Measurements from ENCODE around the gene RTEL1. TPM values are rescaled to one million over a fixed set of nuclear protein-coding genes. Genes with fewer than 3 reads are reported as not detected.
"Not testable (repeated sequence)": the region's sequence is repeated elsewhere in the genome, so short reads cannot be mapped to it uniquely, and the experiment has no call there.

The RTEL1 gene
- total RNA-seq, 1 donor: 13.5 TPM

DNA sequence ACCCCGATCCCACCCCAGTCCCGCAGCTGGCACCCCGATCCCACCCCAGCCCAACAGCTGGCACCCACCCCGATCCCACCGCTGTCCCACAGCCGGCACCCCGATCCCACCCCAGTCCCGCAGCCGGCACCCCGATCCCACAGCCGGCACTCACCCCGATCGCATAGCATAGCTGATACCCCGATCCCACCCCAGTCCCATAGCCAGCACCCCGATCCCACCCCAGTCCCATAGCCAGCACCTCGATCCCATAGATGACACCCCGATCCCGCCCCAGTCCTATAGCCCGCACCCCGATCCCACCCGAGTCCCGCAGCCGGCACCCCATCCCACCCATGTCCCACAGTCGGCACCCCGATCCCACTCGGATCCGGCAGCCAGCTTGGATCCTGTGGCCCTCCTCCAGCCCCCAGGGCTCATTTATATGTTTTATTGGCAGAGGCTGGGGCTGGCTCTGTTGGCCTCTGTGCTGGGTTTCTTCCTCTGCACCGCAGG lies 30.3 kb upstream of the RTEL1 start:
- no peak for DNase-seq (ENCODE audit: low read depth in 2 of 3, low spot score in 2 of 3)

DNA sequence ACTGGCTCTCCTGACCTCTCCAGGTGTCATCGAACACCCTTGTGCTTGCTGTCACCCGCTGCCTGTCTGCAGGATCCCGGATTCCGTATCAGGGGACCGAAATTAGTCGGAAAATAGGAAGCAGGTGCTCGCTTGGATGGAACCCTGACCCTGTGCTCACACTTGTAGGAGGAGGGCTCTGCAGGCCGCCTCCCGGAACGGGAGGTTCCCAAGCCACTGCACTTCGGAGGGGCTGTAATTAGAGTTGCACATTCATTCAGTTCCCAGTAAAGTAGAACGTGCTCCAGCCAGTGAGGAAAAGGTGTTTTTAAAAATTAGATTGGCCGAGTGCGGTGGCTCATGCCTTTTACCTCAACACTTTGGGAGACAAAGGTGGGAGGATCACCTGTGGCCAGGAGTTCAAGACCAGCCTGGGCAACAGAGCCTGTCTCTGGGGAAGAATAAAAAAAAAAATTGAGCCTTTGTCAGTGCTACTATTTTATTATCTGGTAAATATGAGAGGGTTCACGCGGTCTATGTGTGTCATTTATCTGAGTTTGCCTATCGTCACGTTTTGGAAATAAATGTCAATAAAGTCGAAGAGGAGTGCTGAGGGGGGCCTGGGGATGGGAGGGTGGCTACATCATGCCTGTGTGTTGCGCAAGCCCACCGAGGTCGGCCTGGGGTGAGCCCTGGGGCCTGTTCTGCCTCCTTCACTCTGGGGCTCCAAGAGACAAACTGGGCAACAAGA lies 29.7 kb upstream of the RTEL1 start:
- DNase-seq (ENCODE audit: low read depth in 2 of 3, low spot score in 2 of 3): peak in 2 of 3 donors; percentile 50 to 63

DNA sequence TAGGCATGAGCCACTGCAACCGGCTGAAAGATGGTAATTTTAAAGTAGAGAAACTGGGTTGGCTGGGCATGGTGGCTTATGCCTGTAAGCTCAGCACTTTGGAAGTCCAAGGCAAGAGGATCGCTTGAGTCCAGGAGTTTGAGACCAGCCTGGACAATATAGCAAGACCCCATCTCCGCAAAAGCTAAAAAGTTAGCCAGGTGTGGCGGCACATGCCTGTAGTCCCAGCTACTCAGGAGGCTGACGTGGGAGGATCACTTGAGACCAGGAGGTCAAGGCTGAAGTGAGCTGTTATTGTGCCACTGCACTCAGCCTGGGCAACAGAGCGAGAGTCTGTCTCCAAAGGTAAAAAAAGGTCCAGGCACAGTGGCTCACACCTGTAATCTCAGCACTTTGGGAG lies 27.2 kb upstream of the RTEL1 start:
- DNase-seq (ENCODE audit: low read depth in 2 of 3, low spot score in 2 of 3): not testable (repeated sequence)

DNA sequence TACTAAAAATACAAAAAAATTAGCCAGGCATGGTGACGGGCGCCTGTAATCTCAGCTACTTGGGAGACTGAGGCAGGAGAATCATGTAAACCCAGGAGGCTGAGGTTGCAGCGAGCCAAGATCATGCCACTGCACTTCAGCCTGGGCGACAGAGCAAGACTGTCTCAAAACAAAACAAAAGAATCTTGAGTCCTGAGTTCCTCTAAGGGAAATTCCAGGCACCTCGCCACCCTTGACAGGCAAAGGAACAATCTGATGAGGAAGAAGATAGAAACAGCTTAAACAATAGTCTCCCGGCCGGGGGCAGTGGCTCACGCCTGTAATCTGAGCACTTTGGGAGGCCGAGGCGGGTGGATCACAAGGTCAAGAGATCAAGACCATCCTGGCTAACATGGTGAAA lies 26.7 kb upstream of the RTEL1 start:
- DNase-seq (ENCODE audit: low read depth in 2 of 3, low spot score in 2 of 3): not testable (repeated sequence)

DNA sequence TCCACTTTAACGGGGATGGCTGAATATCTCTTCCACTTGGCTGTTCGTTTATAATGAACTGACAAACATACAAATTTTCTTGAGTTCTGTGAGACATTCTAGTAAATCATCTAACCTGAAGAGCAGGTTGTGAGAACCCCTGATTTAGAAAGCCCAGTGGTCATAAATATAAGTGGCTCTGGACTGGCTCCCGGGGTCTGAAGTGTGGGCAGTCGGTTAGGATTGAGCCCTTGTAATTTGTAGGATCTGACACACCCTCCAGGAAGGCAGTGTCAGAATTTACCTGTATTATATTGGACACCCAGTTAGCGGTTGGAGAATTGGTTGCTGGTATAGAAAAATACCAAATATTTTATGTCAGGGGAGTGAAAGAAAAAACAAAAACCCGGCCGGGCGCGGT lies 24.4 kb upstream of the RTEL1 start:
- no peak for DNase-seq (ENCODE audit: low read depth in 2 of 3, low spot score in 2 of 3)

DNA sequence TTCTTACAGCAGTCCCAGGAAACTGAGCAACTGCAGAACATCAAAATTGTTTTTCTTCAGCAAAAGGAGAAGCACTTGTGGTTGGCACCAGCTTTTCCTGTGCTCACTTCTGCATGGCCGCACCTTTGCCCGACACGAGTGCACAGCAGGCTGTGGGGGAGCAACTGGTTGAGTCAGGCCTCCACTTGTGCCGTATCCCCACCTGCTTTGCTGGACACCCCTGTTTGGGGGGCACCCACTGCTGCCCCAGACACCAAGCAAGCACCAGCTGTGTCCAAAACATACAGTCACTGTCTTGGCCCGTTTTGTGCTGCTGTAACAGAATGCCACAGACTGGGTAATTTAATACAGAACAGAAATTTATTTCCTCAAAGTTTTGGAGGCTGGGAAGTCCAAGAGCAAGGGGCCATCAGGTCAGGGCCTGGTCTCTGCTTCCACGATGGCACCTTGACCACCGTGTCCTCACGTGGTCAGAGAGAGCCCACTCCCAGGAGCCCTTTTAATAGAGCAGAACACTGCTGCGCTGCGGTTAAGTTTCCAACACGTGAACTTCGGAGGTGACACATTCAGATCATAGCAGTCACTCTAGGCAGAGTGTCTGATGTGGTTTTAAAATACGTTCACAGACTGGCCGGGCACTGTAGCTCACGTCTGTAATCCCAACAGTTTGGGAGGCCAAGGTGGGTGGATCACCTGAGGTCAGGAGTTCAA lies 22.5 kb upstream of the RTEL1 start:
- peak; percentile 71 to 81 (median 75) for DNase-seq (ENCODE audit: low read depth in 2 of 3, low spot score in 2 of 3)

DNA sequence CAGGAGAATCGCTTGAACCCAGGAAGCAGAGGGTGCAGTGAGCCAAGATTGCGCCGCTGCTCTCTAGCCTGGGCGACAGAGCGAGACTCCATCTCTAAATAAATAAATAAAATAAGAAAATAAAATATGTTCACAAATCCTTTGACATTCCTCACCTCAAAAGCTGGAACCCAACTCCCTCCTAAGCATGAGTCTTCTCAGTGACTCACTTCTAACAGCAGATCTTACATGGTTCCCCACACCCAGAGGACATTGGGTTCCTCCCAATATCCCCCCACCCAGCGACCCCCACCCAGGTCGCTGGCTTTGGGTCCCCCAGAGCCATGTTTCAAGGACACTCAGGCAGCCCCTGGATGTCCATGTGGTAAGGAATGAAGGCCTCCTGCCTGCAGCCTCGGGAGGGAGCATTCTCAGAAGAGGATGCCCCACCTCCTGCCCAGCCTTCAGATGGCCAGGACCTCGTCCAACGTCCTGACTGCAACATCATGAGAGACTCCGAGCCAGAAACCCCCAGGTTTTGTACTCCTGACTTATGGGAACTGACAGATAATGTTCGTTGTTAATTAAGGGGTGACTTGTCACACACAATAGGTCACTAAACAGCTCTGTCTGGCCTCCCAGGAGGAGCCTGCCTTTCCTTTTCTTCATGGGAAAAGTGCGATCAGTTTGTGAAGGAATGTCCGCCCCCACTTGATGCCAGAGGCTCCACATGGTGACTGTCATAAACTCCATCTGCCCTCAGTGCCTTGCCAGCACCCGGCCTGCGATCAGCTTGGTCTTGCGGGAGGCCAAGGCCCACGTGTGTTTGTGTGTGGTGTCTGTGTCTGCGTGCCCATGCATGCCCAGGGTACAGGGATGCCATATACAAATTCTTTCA lies 21.1 kb upstream of the RTEL1 start:
- DNase-seq (ENCODE audit: low read depth in 2 of 3, low spot score in 2 of 3): no peak

DNA sequence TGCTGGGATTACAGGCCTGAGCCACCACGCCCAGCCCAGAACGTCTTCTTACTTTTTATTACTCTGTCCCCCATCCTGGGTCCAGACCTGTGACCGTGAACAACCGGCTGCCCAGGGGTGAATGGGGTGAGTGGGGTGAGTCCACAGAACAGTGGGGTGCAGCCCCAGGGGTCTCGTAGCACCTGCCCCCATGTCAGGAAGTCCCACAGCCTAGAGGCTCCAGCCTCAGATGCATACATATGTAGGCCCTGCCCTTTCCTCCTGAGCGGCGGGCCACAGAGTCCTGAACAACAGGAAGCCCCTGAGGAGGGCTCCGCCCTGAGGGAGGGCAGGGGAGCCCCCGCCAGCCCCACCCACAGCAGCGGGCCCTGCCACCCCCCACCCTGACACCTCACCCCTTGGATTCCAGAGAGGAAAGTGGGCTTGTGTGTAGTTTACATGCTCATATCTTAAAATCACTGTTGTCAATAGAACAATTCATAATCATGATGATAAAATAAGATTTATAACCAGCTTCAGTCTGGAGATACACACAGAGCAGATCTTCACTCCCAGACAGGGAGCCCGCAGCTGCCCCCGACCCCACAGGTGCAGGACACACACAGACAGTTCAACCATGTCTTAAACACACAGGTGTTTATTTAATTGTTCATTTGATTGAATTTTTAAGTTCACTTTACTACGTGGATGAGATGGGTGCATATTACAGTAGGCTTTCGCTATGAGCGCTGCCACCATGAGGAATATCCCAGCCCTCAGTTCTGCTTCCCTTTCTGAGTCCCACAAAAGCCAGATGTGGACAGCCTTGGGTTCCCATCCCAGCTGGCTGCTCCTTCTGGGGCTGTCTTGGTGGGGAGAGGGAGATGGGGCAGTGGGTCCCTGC lies 18.8 kb upstream of the RTEL1 start:
- peak in 1 of 3 donors; percentile 45 for DNase-seq (ENCODE audit: low read depth in 2 of 3, low spot score in 2 of 3)

DNA sequence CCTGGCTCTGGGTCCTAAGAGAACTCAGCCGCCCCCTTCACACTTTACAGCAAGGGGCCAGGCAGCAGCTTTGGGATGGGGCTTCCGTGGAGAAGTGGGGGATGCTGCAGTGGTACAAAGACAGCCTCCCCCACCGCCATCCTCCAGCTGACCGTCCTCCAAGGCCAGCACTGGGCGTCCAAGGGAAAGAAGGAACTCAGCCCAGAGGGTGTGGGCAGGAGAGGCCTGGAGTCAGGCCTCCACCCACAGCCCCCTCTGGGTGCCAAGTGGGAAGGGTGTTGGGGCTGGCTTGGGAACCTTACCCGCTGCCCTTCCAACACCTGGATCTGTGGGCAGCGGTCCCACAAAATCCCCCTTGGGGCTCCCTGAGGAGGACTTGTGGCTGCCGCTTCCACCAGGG lies 18.0 kb upstream of the RTEL1 start:
- no peak for DNase-seq (ENCODE audit: low read depth in 2 of 3, low spot score in 2 of 3)

DNA sequence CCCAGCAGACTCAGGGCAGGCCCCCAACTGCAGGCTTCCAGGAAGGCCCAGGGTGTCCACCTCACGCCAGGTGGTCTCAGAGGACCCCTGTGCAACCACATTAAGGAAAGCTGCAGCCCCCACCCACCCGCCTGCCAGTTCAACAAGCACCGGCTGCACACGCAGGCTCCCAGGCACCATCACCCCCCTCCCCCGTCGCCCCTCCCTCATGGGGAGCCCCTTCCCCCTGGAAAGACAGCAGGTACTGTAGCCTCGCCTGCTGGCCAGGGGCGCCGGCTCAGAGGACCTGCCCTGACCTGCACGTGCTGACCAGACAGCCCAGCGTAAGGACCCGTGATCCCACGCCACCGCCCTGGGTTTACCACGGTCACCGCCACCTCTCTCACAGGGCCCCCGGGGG lies 17.4 kb upstream of the RTEL1 start:
- DNase-seq (ENCODE audit: low read depth in 2 of 3, low spot score in 2 of 3): not testable (repeated sequence)

DNA sequence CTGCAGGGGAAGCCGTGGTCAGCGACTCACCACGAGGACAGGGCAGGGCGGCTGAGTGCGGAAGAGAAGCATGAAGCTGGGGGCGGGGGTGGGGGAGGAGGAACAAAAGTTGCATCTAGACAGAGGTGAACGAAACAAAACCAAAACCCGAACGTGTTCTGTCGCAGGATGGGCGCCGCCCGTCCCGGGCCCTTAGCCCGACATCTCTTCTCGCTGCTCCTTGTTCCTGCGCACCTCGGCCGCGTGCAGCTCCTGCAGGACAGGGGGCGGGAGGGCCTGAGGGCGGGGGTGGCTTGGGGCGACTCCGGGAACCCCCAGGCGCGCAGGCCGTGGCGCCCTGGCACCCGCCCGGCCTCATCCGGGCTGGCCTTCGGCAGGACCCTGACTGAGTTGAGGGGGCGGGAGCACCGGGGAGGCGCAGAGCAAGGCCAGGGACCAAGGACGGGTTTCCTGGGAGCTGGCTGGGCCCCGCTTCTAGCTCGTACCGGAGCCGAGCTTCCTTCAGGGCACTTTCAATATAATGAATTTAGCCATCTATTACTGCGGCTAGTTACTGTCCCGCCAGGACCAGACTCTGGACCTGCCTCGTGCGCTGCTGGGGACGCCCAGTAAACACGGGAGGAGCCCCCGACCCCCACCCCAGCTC lies 16.8 kb upstream of the RTEL1 start:
- DNase-seq (ENCODE audit: low read depth in 2 of 3, low spot score in 2 of 3): no peak

DNA sequence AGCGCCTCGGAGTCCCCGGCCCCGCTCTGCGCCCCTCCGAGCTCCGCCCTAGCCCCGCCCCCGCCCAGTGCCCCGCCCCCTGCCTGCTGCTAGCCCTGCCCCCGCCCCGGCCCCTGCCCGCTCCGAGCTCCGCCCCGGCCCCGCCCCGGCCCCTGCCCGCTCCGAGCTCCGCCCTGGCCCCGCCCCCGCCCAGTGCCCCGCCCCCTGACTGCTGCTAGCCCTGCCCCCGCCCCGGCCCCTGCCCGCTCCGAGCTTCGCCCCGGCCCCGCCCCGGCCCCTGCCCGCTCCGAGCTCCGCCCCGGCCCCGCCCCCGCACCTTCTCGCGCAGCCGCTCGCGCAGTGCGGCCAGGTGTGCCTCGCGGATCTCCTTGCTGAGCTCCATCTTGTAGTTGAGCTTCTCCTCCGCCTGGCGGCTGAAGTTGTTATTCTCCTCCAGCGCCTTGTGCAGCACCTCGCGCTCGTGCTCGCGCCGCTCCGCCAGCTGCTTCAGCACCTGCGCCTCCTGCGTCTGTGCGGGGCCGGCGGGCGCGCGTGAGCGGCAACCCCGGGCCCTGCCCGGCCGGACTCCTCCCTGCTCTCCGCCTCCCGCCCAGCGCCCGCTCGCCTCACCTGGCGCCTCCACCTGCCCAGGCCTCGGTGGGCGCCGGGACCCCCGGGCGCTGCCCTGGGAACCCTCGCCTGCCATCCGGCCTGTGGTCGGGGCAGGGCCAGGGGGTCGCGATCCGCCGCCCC lies 16.2 kb upstream of the RTEL1 start:
- peak; percentile 88 to 92 (median 90) for DNase-seq (ENCODE audit: low read depth in 2 of 3, low spot score in 2 of 3)

DNA sequence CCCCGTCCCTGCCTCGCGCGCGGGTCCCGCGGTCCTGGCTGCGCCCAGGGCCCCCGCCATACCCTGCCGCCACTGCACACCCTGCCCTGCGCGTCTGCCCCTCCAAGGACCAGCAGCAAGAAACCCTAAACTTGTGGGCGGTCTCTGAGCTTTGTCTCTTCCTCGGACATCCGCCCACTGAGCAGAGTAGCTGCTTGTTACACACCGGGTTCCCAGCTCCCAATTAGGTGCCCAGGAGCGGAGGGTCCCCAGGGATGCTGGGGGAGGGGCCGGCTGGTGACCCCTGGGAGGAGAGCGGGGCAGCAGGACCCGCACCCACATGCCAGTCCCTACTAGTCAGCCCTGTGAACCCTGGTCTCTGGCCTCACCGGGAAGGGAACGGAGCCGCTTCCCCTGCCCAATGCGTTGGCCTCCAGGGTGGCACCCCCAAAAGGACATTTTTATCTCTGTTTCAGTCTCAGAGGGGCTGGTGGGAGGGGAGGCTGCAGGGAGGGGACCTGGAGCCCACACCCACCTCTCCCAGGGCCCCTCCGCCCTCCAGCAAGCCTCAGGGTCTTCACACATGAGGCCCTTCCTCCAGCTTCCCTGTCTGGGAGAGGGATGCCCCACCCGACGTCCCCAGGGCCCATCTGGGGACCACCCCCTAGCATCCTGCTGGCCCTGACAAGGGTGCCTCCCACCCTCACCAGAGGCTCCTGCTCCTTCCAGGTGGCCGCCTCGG lies 15.4 kb upstream of the RTEL1 start:
- DNase-seq (ENCODE audit: low read depth in 2 of 3, low spot score in 2 of 3): no peak

DNA sequence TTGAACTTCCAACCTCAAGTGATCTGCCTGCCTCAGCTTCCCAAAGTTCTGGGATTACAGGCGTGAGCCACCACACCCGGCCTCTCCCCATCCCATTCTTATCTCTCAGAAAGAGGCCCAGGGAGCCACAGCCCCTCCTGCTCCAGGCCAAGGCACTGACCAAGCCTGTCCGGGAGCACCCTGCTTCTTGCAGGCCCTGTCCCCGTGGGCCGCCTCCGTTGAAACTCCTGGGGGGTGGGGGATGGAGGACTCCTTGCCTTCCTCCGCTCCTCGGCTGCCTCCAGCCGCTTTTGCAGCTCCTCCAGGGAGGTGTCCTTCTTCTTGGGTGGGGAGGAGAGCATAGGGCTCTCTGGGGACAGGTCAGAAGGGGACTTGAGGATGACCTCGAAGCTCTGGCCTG lies 14.6 kb upstream of the RTEL1 start:
- no peak for DNase-seq (ENCODE audit: low read depth in 2 of 3, low spot score in 2 of 3)

DNA sequence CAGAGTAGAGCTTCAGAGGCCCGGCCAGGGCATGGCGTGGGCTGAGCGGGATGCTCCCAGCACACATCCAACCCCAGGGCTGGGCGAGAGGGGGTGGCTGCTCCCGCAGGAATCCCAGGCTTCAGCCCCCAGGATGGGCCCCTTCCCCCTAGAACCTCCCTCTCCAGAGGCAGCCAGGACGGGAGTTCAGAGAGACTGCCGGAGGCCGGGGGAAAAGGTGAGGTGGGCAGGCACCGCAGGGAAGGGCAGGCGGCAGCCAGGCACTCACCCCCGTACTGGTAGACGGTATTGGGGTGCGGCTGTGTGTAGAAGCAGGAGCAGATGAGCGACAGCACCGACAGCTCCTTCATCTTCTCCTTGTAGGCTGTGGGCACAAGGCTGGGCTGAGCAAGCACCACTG lies 14.2 kb upstream of the RTEL1 start:
- DNase-seq (ENCODE audit: low read depth in 2 of 3, low spot score in 2 of 3): no peak

DNA sequence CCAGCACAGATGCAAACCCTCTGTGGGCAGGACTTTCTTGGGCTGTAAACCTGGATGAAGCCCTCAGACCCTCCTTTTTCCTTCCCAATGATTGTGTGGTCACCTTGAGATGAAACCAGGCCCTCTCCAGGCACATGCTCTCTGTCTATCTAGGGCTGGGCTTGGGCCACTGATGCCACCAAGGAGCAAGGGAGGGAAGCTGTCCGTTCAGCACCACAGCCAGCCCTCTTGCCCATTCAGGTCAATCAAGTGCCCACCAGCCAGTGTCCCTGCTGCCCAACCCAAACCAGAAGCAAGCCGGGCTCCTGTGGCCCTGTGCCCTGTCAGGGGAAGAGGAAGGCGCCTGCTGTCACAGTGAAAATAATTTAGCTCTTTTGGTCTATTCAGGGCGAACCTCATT lies 12.9 kb upstream of the RTEL1 start:
- DNase-seq (ENCODE audit: low read depth in 2 of 3, low spot score in 2 of 3): no peak

DNA sequence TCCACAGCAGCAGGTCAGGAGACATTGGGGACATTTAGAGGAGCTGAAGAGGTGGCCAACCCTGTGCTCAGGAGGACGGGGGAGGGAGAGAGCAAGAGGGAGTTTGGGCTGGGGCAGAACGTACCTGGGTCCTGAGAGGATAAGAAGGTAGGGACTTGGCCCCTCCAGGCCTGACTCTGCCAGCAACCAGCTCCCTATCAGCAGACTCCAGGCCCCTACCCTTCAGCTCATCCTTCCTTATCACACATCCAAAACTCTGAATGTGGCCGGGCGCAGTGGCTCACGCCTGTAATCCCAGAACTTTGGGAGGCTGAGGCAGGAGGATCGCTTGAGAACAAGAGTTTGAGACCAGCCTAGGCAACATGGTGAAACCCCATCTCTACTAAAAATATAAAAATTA lies 9.9 kb upstream of the RTEL1 start:
- no peak for DNase-seq (ENCODE audit: low read depth in 2 of 3, low spot score in 2 of 3)

DNA sequence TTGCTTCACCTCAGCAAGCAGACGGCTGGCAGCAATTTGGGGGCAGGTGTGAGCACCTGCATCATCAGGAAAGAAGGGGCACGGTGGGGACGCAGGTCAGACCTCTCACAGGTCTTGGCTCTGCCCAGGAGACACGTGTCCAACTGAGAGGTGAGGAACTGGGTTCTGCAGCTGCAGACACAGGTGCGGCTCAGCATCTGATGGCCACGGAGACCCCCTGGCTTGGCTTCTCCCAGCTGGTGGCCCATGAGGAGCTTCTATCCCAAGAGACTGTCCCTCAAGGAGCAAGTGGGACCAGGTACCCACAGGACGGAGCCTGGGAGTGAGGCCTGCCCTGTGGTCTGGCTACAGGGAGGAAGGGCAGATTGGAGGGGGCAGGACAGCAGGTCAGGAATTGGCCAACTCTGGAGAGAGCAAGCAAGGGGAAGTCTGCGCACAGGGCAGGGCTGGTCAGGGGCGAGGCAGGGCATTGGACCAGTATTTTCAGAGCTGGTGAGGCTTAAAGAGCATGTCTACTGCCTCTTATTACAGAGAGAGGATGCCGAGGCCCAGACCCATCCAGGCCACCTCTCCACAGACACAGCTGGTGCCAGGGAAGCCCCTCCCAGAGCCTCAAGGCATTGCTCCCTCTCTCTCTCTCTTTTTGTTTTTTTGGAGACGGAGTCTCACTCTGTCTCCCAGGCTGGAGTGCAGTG lies 9.1 kb upstream of the RTEL1 start:
- DNase-seq (ENCODE audit: low read depth in 2 of 3, low spot score in 2 of 3): no peak

Measured in hematopoietic multipotent progenitor cell (in vitro differentiated cells).